Activated T-cell treated with anti-CD3 and anti-CD28 coated beads for 1 hour (primary cell): Measurements from ENCODE around the gene COBLL1.

ENCODE experiments used
- DNase-seq: peaks from one replicate; pipeline ENCODE4 v3.0.0-alpha.2; 2020; ENCODE audit warnings: low read depth

Gene COBLL1

DNA sequence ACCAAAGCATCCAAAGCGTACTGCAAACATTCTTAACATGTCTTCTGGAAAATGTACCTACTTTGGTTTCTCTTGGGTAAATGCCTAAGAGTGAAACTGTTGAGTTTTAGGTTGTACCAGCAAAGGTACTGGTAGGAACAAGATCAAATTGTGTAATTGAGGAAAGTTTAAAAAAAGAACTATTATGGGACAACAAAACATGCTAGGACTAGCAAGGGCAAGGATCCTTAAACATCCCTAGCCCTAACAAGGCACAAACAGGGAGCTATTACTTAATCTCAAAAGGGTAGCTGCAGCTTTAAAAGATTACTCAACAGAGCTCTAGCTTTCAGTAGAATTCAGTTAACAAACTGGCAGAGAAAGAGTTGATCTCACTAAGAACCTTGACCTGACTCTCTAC lies 164.4 kb downstream of the COBLL1 start:
- no peak for DNase-seq

DNA sequence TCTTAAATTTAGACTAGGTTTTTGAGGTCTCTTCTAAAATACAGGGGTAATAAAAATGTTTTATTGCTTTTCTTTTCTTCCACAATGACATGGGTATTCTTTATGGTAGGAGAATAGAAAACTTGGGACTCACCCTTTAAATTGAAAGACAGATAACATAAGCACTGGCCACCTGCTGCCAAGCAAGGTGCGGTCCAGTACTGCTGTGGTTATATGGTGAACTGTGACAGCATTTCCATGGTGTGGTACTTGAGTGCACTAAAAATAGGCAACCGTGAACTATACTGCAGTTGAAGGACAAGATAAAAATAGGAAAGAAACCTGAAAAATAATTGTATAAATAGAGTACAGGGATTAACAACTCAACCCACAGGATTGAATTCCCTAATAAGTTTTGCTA lies 165.9 kb downstream of the COBLL1 start:
- no peak for DNase-seq

GRCh38 chr2:164675027-164675426 lies 166.6 kb downstream of the COBLL1 start:
- no peak for DNase-seq

DNA sequence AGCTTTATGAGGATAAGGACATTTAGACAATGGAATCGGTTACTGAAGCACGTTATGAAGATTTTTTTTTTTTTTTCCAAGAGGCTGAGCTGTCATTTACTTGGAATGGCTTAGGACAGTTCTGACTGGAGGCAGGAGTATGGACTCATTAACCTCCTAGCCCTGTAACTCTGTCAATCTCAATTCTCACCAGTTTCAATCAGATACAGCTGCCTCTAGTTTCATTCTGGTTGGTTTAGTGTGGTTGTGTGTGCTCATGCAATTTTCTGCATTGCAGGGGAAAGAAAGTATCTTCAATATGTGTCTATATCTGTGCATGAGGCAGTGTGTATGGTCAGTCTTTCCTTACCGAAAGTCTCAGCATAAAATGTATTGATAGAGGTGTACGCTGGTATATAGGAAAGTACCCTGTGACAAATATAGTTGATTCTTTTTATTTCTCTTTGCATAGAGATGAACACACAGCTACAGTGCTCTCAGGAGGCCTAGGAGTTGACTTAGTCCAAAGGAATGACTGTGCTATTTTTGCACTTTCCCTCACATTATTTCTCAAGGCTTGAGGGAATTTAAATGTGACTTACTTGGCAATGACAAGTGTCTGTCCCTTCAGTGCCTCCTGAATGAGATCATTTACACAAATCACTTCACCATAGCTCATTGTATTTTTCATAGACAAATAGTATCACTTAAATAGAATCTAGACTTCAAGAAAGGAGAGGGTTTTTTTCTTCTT lies 169.8 kb downstream of the COBLL1 start:
- DNase-seq, result no peak

- no peak for DNase-seq
These were observed 172.3 kb downstream of the COBLL1 start for GRCh38 chr2:164669291-164669690.

GRCh38 chr2:164667566-164667965 lies 174.1 kb downstream of the COBLL1 start:
- DNase-seq, result no peak

DNA sequence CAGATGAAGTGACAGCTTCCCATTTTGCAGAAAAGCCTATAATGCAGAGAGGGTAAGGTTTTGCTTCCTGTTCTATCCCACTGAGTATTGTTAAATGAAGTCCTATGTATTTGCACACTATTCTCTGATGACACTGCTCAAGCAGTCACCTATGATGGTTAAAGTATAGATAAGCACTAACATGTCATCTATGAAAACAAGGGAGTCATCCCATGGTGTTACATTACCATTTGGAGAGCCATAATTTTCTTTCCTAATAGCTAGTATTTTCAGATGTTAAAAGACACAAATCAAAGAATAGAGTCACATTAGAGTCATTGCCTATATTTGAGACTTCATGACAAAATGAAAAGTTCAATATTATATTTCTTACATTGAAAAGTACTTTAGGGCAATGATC lies 177.6 kb downstream of the COBLL1 start:
- no peak for DNase-seq

DNA sequence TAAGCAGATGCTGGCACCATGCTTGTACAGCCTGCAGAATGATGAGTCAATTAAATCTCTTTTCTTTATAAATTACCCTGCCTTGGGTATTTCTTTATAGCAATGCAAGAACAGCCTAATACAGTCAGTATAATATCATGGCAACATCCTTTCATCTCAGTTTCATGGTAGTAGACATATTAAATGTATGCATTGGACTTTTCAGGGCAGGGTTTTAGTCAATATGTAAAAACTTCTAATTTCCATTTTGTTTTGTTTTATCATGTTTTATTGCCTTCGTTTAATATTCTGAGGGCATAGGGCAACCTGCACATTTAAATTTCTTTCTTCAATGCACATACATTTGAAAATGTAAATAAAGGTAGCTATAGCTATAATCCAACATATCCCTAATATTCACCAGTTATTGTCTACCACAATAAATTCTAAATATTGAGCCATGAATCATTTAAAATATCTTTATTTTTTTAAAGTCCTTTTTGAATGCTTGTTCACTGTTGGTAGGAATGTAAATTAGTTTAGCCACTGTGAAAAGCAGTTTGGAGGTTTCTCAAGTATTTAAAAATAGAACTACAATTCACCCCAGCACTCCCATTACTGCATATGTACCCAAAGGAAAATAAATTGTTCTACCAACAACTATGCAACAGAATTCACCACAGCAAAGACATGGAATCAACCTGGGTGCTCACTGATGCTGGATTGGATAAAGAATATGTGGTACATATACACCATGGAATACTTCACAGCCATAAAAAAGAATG lies 178.6 kb downstream of the COBLL1 start:
- DNase-seq, result no peak

DNA sequence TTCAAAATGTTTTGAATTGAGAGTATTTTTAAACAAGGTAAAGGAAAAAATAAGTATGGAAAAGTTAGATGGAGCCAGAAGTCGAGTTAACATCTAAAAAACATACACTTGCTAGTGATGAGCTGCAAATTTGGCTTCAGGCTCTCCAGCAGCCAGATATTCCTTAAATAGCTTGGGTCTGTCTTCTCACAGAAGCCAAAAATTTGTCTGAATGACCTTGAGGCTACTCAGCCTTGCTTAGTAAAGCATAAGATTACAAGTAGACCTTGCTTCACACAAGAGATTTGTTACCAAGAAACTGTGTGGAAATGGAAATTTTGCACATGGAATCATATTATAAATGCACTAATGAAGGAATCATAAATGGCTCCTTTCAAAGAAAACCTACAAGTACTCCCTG lies 179.6 kb downstream of the COBLL1 start:
- DNase-seq, result no peak

DNA sequence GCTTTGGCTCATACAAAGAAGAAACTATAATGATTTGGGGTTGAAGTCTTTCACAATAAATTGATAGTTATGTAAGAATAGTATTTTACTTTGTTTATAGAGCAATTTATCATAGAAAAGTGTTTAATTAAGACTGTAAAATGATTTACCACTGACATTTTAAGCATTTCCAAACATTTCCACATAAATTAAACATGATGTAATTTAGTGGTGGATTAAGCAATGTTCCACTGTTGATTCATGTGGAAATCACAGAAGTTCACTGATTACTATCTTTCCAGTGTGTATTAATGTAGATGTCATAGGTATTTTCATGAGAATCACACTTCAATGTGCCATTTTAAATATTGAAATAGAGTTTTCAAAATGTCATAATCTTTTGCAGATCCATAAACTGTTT lies 180.3 kb downstream of the COBLL1 start:
- DNase-seq, result no peak

DNA sequence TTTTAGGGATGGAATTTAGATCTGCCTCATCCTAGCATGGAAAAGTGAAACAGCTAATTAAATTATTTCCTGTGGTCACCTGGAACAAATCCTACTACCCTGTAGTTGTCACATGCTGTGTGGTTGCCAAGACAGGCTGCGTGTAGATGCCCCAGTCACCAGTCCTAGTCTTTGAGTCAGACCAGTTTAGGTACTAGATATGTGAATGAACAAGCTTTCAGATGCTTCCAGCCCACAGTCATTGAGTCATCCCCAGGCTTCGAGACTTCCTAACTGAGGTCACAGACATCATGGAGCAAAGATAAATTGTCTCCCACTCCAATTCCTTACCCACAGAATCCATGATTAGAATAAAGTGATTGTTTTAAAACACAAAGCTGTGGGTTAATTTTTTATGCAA lies 184.5 kb downstream of the COBLL1 start:
- no peak for DNase-seq

DNA sequence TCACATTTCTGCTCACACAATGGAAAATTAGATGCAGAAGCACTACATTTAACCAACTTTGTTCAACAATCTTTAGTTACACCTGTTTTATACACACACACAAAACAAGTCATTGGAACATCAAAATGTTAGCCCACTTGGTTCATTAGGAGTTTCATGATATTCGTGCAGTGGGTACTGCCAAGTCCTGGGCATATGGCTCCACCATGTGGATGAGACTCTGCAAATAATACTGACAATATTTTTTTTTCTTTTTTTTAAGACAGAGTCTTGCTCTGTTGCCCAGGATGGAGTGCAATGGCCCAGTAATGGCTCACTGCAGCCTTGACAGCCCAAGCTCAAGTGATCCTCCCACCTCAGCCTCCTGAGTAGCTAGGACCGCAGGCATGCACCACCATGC lies 185.9 kb downstream of the COBLL1 start:
- no peak for DNase-seq

DNA sequence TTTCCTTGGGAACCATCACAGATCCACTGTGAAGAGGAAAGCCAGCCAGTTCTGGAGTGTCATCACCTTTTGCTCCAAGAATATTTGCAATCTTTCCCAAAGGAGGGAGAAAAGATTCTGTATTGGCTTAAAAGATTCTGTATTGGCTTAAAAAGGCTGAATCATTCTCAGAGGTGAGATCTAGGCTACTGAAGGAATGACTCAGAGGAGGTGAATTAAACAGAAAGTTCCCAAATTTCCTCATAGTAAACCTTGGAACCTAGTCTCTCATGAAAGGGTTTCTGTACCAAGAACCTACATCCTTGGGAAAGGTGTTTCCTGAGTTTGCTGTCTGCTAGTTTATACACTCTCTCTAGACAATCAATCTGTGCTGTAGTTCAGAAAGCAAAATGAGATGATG lies 186.3 kb downstream of the COBLL1 start:
- DNase-seq, result no peak

DNA sequence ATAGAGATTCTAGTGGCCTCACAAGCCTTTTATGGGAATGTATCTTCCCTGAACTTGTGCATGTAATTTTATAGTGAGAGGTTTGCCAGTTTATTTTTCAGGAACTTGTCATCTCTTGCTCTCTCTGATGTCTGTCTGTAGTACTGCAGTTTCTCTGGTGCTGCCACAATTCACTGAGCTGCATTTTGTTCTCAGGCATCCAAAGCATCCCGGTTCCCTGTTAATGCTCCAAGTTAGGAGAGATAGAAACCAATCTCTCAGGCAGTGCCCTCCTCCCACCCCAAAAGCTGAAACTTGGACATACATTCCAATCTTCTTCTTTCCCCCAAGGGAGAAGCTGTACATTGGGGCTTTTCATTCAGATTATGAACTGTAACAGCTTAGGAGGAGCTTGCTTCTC lies 190.3 kb downstream of the COBLL1 start:
- no peak for DNase-seq

DNA sequence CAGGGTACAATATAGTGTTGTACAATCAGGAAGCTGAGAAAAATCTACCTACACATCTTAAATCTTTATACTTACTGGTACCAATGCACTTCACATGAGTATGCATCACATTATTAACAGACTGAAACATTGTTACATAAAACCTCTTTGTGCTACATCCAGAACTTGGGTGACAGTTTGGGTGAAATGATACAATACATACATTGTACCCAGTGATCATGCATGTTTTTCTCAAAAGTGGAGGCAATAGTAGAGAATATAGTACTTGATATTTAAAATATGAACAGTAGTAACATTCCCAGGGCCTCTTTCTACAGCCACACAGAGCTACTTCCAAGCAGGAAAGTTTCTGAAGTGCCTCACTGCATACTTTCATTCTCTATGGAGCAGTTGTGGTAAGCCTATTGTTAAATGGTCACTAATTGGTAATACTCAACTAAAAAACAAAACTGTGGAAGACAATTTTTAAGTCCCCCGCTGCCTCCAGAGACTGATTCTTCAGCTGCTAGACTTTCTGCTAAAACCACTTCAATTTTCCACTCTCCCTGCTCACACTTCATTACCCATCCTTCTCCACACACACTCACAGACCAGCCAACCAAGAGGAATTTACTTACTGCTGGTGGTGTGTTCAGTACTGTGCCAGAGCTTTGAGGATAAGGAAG lies 197.5 kb downstream of the COBLL1 start:
- DNase-seq, result no peak

- no peak for DNase-seq
These were observed 198.6 kb downstream of the COBLL1 start for GRCh38 chr2:164642946-164643555.

- no peak for DNase-seq
These were observed 199.4 kb downstream of the COBLL1 start for GRCh38 chr2:164642268-164642667.
